B cell (primary cell): ENCODE data around the gene TELO2. TPM values are rescaled to one million over a fixed set of nuclear protein-coding genes. Genes with fewer than 3 reads are reported as not detected.

Experiments used
- ATAC-seq: fragments of 200-7000 bp; cut with Tn5 transposase; one replicate; pipeline ENCODE4 v1.10.0; 2021; ENCODE audit warnings: low read depth, mild to moderate bottlenecking, moderate number of reproducible peaks, moderate library complexity
- CTCF ChIA-PET: fragments of 350-600 bp; sonication (Branson Sonifier 250); formaldehyde crosslinking; loops from one replicate; lab custom pipeline; 2021; ENCODE audit warnings: antibody characterized with exemption, inconsistent platforms; lab: Charles Lee
- POLR2A ChIA-PET: fragments of 350-600 bp; sonication (Branson Sonifier 250); formaldehyde crosslinking; loops from one replicate; lab custom pipeline; 2021; ENCODE audit warnings: antibody characterized with exemption; lab: Charles Lee
- DNase-seq: peaks from one replicate; pipeline ENCODE4 v3.0.0; 2013
- H2AFZ ChIP-seq: 2 replicates; pipeline ENCODE4 v1.6.1; 2012; ENCODE audit warnings: mild to moderate bottlenecking, low read depth, low read length; ENCODE audit not compliant: insufficient read depth, poor library complexity, severe bottlenecking
- H3K27ac ChIP-seq, 2 donors: 1 replicate in 1 of 2; 2 replicates in 1 of 2; pipeline ENCODE4 v1.5.1; 2012 to 2013; ENCODE audit warnings: low read length in 2 of 2, mild to moderate bottlenecking in 2 of 2, moderate library complexity in 1 of 2
- H3K27me3 ChIP-seq, 4 experiments: fragments of 200-600 bp in 1 of 4; sonication (generic) in 1 of 4; replicated peaks in 1 of 4; 1 replicate in 2 of 4; 2 replicates in 2 of 4; pipeline versions ENCODE4 v1.6.1 to v1.7.0; 2013 to 2016; ENCODE audit warnings: low read length in 3 of 4, mild to moderate bottlenecking in 2 of 4, mixed read lengths in 1 of 4, moderate library complexity in 1 of 4; ENCODE audit not compliant: insufficient read depth in 4 of 4, control insufficient read depth in 3 of 4; ENCODE audit errors: control extremely low read depth in 1 of 4
- H3K36me3 ChIP-seq, 2 experiments: replicated peaks in 1 of 2; 1 replicate in 1 of 2; 2 replicates in 1 of 2; pipeline versions ENCODE4 v1.6.1 to v1.7.1; 2013; ENCODE audit warnings: low read length in 1 of 2; ENCODE audit not compliant: insufficient read depth in 2 of 2, control insufficient read depth in 1 of 2; ENCODE audit errors: control extremely low read depth in 1 of 2, extremely low read depth in 1 of 2
- H3K4me1 ChIP-seq, 2 donors: fragments of 200-600 bp in 1 of 2; sonication (generic) in 1 of 2; 1 replicate in 1 of 2; 2 replicates in 1 of 2; pipeline versions ENCODE4 v1.5.1 to v1.6.1; 2013 to 2017; ENCODE audit warnings: low read length in 2 of 2; ENCODE audit not compliant: control insufficient read depth in 2 of 2, insufficient read depth in 2 of 2
- H3K4me2 ChIP-seq: replicated peaks from 2 replicates; pipeline ENCODE3; 2012; ENCODE audit warnings: mild to moderate bottlenecking, low read depth, low read length; ENCODE audit not compliant: poor library complexity, severe bottlenecking
- H3K4me3 ChIP-seq, 5 experiments: fragments of 200-600 bp in 1 of 5; sonication (generic) in 1 of 5; 1 replicate in 3 of 5; 2 replicates in 2 of 5; pipeline versions ENCODE4 v1.5.1 to v1.7.0; 2011 to 2016; ENCODE audit warnings: low read length in 4 of 5, mild to moderate bottlenecking in 4 of 5, low read depth in 2 of 5, control low read depth in 1 of 5, moderate library complexity in 1 of 5; ENCODE audit not compliant: insufficient read depth in 1 of 5; ENCODE audit errors: control extremely low read depth in 1 of 5, extremely low read depth in 1 of 5
- H3K79me2 ChIP-seq: fragments of 200-600 bp; sonication (generic); one replicate; pipeline ENCODE4 v1.6.0; 2016; ENCODE audit warnings: low read length; ENCODE audit not compliant: control insufficient read depth, insufficient read depth
- H3K9ac ChIP-seq: fragments of 200-600 bp; sonication (generic); 2 replicates; pipeline ENCODE4 v1.6.1; 2017; ENCODE audit warnings: mild to moderate bottlenecking, low read length, moderate library complexity
- H3K9me3 ChIP-seq, 3 donors: one replicate each; pipeline versions ENCODE4 v1.6.1 to v1.7.1; 2013; ENCODE audit warnings: low read length in 2 of 3; ENCODE audit not compliant: control insufficient read depth in 2 of 3, insufficient read depth in 1 of 3; ENCODE audit errors: control extremely low read depth in 1 of 3
- H4K20me1 ChIP-seq: 2 replicates; pipeline ENCODE4 v1.6.0; 2012; ENCODE audit warnings: mild to moderate bottlenecking, low read length; ENCODE audit not compliant: insufficient read depth, control insufficient read depth, poor library complexity, severe bottlenecking
- H3K27ac Mint-ChIP-seq: one replicate; pipeline ENCODE4 v1.8.0; 2021; ENCODE audit warnings: mixed read lengths
- H3K27me3 Mint-ChIP-seq: one replicate; pipeline ENCODE4 v1.8.0; 2021; ENCODE audit warnings: mixed read lengths
- H3K4me1 Mint-ChIP-seq: one replicate; pipeline ENCODE4 v1.8.0; 2021; ENCODE audit warnings: mixed read lengths
- H3K4me3 Mint-ChIP-seq: one replicate; pipeline ENCODE4 v1.8.0; 2021; ENCODE audit warnings: mixed read lengths
- H3K9me3 Mint-ChIP-seq: one replicate; pipeline ENCODE4 v1.8.0; 2022; ENCODE audit warnings: mixed read lengths; ENCODE audit not compliant: insufficient read depth
- EZH2 ChIP-seq: IDR thresholded peaks from 2 replicates; pipeline ENCODE4 v1.6.1; 2012; ENCODE audit warnings: borderline replicate concordance, low read depth, mild to moderate bottlenecking, moderate library complexity, low read length; ENCODE audit not compliant: insufficient read depth, poor library complexity, severe bottlenecking
- WGBS: methylation state at CpG from one replicate; pipeline ENCODE4 v1.1.5; 2013; ENCODE audit warnings: missing lambda C conversion rate; ENCODE audit not compliant: insufficient coverage; 5-methylcytosine and 5-hydroxymethylcytosine counted together
- intact Hi-C: fragments of 100-400 bp; cut with micrococcal nuclease; formaldehyde crosslinking; loops from one replicate; pipeline ENCODE4 v1.10.0; 2022
- polyA plus RNA-seq: library from polyadenylated mRNA; depleted of rRNA; stranded (reverse); fragments of >200 nt; gene quantifications from 2 replicates; pipeline ENCODE4 v1.2.3, GENCODE V29; 2012
- total RNA-seq, 2 donors: library from RNA; stranded (reverse); fragments of 120-200 nt in 1 of 2; gene quantifications; 1 replicate in 1 of 2; 2 replicates in 1 of 2; pipeline versions ENCODE4 v1.2.3 to v1.2.4, GENCODE V29; 2013 to 2022
- TF ChIP-seq, protein P1 (sequence below): fragments of 200-600 bp; IDR thresholded peaks from one replicate; pipeline ENCODE4 v1.8.0; 2022; ENCODE audit warnings: antibody characterized with exemption, mild to moderate bottlenecking

Gene TELO2
- total and polyA plus RNA-seq, 2 donors (not counting 1 experiment from before 2014, with no cell fraction given) = 81.9 to 136 TPM

DNA sequence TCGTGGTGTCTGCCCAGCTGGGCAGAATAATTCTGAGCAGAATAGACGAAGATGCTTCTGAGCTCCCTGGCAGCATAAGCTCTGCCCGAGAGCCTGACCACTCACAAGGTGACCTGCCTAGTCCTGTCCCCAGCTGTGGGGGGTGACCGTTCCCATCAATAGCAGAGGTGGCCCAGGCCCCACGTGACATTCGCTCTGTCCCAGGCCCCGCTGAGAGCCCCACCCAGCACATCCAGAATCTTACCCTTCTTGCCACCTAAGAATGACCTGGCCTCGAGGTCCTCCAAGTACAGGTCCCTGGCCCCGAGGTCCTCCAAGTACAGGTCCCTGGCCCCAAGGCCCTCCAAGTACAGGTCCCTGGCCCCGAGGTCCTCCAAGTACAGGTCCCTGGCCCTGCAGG lies 39.6 kb downstream of the TELO2 start:
- H3K4me1 ChIP-seq = peaks cover 8 to 18% of the 10 kb centered on the region in 2 donors
- intact Hi-C loops = no loop called here
- WGBS = 96% methylated on average over 10 of the region's 10 CpGs
- POLR2A ChIA-PET = no interaction called here
- Mint-ChIP-seq H3K9me3 (no peaks in the 10 kb centered on the region), H3K27ac (no peak overlapping the region), H3K4me3 (no peak overlapping the region), H3K4me1 (peaks cover 11% of the 10 kb centered on the region), H3K27me3 (no peaks in the 10 kb centered on the region)
- no peak overlapping the region for H3K9ac ChIP-seq
- H3K27me3 ChIP-seq = no peaks in the 10 kb centered on the region
- H3K36me3 ChIP-seq = no peaks in the 10 kb centered on the region
- no peak overlapping the region for H3K4me2 ChIP-seq
- no peaks in the 10 kb centered on the region for H3K79me2 ChIP-seq
- CTCF ChIA-PET = interaction anchor here (1.1 to 1.5 kb wide), 2 partner anchors 18 to 173 kb away, joined by 3 read pairs; no protein-coding TSS in a partner anchor
- peak overlapping the region in 1 of 2 donors; percentile 60 for H3K27ac ChIP-seq
- no peaks in the 10 kb centered on the region for H3K9me3 ChIP-seq
- H2AFZ ChIP-seq = no peak overlapping the region
- H4K20me1 ChIP-seq = no peaks in the 10 kb centered on the region
- no peak for TF ChIP-seq EZH2
- TF ChIP-seq, protein P1, sequence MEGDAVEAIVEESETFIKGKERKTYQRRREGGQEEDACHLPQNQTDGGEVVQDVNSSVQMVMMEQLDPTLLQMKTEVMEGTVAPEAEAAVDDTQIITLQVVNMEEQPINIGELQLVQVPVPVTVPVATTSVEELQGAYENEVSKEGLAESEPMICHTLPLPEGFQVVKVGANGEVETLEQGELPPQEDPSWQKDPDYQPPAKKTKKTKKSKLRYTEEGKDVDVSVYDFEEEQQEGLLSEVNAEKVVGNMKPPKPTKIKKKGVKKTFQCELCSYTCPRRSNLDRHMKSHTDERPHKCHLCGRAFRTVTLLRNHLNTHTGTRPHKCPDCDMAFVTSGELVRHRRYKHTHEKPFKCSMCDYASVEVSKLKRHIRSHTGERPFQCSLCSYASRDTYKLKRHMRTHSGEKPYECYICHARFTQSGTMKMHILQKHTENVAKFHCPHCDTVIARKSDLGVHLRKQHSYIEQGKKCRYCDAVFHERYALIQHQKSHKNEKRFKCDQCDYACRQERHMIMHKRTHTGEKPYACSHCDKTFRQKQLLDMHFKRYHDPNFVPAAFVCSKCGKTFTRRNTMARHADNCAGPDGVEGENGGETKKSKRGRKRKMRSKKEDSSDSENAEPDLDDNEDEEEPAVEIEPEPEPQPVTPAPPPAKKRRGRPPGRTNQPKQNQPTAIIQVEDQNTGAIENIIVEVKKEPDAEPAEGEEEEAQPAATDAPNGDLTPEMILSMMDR = no peak
- peak overlapping the region in 1 of 5 experiments; percentile 64 for H3K4me3 ChIP-seq
- no peak for DNase-seq
- no peak for ATAC-seq

- Histone ChIP-seq H2AFZ (peak within 1 kb of the TSS; percentile 48), H3K36me3 (no peaks in the 10 kb centered on the region), H3K9ac (peak within 1 kb of the TSS; percentile 44), H3K79me2 (no peaks in the 10 kb centered on the region), H4K20me1 (no peaks in the 10 kb centered on the region), H3K27ac (peak within 1 kb of the TSS in 1 of 2 donors; percentile 60), H3K27me3 (no peaks in the 10 kb centered on the region), H3K4me2 (peak within 1 kb of the TSS; percentile 68), H3K4me3 (peak within 1 kb of the TSS in 4 of 5 experiments; percentile 45 to 64 (median 49)), H3K9me3 (no peaks in the 10 kb centered on the region), H3K4me1 (peaks cover 15 to 25% of the 10 kb centered on the region in 2 donors)
- POLR2A ChIA-PET = no interaction called here
- WGBS = 5% methylated on average over 27 of the region's 27 CpGs
- Mint-ChIP-seq H3K27ac (peak within 1 kb of the TSS; percentile 20), H3K27me3 (no peaks in the 10 kb centered on the region), H3K4me1 (peaks cover 17% of the 10 kb centered on the region), H3K4me3 (peak within 1 kb of the TSS; percentile 39), H3K9me3 (no peaks in the 10 kb centered on the region)
- intact Hi-C loops = no loop called here
- CTCF ChIA-PET = interaction anchor here (1.1 to 1.5 kb wide), 2 partner anchors 19 to 172 kb away, joined by 3 read pairs; no protein-coding TSS in a partner anchor
- no peak for DNase-seq
- TF ChIP-seq EZH2 = no peak
- TF ChIP-seq, protein P1 = no peak
- no peak for ATAC-seq
Measured at GRCh38 chr16:1533443-1533951, 40.3 kb downstream of the TELO2 start, which contains the start of gene TMEM204. Gene TMEM204, plus strand, starts transcription at chr16:1533666. Its CDS starts 610 bp downstream, at chr16:1534276.
